Calu3 (cell line): ENCODE results near the gene TEPSIN. TPM values are rescaled to one million over a fixed set of nuclear protein-coding genes. Genes with fewer than 3 reads are reported as not detected.

Experiments
- BruUV-seq: library from RNA; stranded (reverse); fragments of 400-500 nt; replicated peaks from 2 replicates; lab custom pipeline; 2021; lab: Mats Ljungman, UMichigan
- CTCF ChIA-PET: fragments of 300-600 bp; sonication (Branson Sonifier 250); formaldehyde crosslinking; loops from one replicate; lab custom pipeline; 2022; ENCODE audit warnings: antibody characterized with exemption; lab: Charles Lee
- DNase-seq: peaks from one replicate; pipeline ENCODE4 v3.0.0; 2022
- H3K27ac Mint-ChIP-seq: one replicate; pipeline ENCODE4 v1.8.0; 2022; ENCODE audit warnings: mixed read lengths; ENCODE audit not compliant: unreplicated experiment
- H3K27me3 Mint-ChIP-seq: one replicate; pipeline ENCODE4 v1.8.0; 2022; ENCODE audit warnings: mixed read lengths; ENCODE audit not compliant: unreplicated experiment
- H3K36me3 Mint-ChIP-seq: one replicate; pipeline ENCODE4 v1.8.0; 2022; ENCODE audit warnings: mild to moderate bottlenecking, moderate library complexity, mixed read lengths; ENCODE audit not compliant: insufficient read depth, unreplicated experiment
- H3K4me1 Mint-ChIP-seq: one replicate; pipeline ENCODE4 v1.8.0; 2022; ENCODE audit warnings: mild to moderate bottlenecking, low read depth, mixed read lengths; ENCODE audit not compliant: unreplicated experiment
- H3K4me3 Mint-ChIP-seq: one replicate; pipeline ENCODE4 v1.8.0; 2022; ENCODE audit warnings: mild to moderate bottlenecking, low read depth, moderate library complexity, mixed read lengths; ENCODE audit not compliant: unreplicated experiment
- H3K9me3 Mint-ChIP-seq: one replicate; pipeline ENCODE4 v1.8.0; 2022; ENCODE audit warnings: low read depth, mixed read lengths; ENCODE audit not compliant: unreplicated experiment
- CTCF ChIP-seq: fragments of 200-600 bp; IDR thresholded peaks from one replicate; pipeline ENCODE4 v1.8.0; 2022; ENCODE audit warnings: antibody characterized with exemption; ENCODE audit not compliant: unreplicated experiment
- intact Hi-C: fragments of 100-400 bp; cut with micrococcal nuclease; formaldehyde crosslinking; loops from one replicate; pipeline ENCODE4 v1.10.0; 2022; ENCODE audit not compliant: unreplicated experiment
- total RNA-seq: library from RNA; stranded (reverse); gene quantifications from 2 replicates; pipeline ENCODE4 v1.2.3, GENCODE V29; 2022

Gene TEPSIN
- total RNA-seq, 1 experiment from 2014 or later, result 37.0 TPM

- H3K27ac Mint-ChIP-seq, result no peak overlapping the region
- no peaks in the 10 kb centered on the region for H3K9me3 Mint-ChIP-seq
- no peak overlapping the region for H3K4me3 Mint-ChIP-seq
- DNase-seq, result no peak
- H3K4me1 Mint-ChIP-seq, result no peaks in the 10 kb centered on the region
- TF ChIP-seq CTCF, result no peak
- peaks cover 7% of the 10 kb centered on the region for H3K36me3 Mint-ChIP-seq
- intact Hi-C loops, result no loop called here
- BruUV-seq, result no TSS peak
- H3K27me3 Mint-ChIP-seq, result no peaks in the 10 kb centered on the region
- CTCF ChIA-PET, result no interaction called here
Measured at GRCh38 chr17:81199482-81199830, 39.4 kb downstream of the TEPSIN start.

GRCh38 chr17:81198826-81199481 is 39.9 kb downstream of the TEPSIN start:
- intact Hi-C loops, result no loop called here
- no TSS peak for BruUV-seq
- TF ChIP-seq CTCF, result no peak
- no peaks in the 10 kb centered on the region for H3K27me3 Mint-ChIP-seq
- peaks cover 7% of the 10 kb centered on the region for H3K36me3 Mint-ChIP-seq
- CTCF ChIA-PET, result interaction anchor here (0.6 kb wide), 1 partner anchor 305 kb away, joined by 6 read pairs; no protein-coding TSS in a partner anchor
- H3K9me3 Mint-ChIP-seq, result no peaks in the 10 kb centered on the region
- DNase-seq, result no peak
- no peaks in the 10 kb centered on the region for H3K4me1 Mint-ChIP-seq
- H3K4me3 Mint-ChIP-seq, result no peak overlapping the region
- H3K27ac Mint-ChIP-seq, result no peak overlapping the region

GRCh38 chr17:81197831-81198490 is 40.9 kb downstream of the TEPSIN start:
- DNase-seq, result no peak
- H3K9me3 Mint-ChIP-seq, result no peaks in the 10 kb centered on the region
- CTCF ChIA-PET, result no interaction called here
- intact Hi-C loops, result no loop called here
- H3K4me3 Mint-ChIP-seq, result no peak overlapping the region
- H3K27me3 Mint-ChIP-seq, result no peaks in the 10 kb centered on the region
- peaks cover 3% of the 10 kb centered on the region for H3K36me3 Mint-ChIP-seq
- no TSS peak for BruUV-seq
- H3K27ac Mint-ChIP-seq, result no peak overlapping the region
- no peak for TF ChIP-seq CTCF
- no peaks in the 10 kb centered on the region for H3K4me1 Mint-ChIP-seq

- H3K4me1 Mint-ChIP-seq, result no peaks in the 10 kb centered on the region
- intact Hi-C loops, result no loop called here
- no peaks in the 10 kb centered on the region for H3K9me3 Mint-ChIP-seq
- H3K27me3 Mint-ChIP-seq, result no peaks in the 10 kb centered on the region
- no peak for DNase-seq
- no peak overlapping the region for H3K4me3 Mint-ChIP-seq
- H3K27ac Mint-ChIP-seq, result no peak overlapping the region
- no peaks in the 10 kb centered on the region for H3K36me3 Mint-ChIP-seq
- BruUV-seq, result no TSS peak
- no peak for TF ChIP-seq CTCF
- CTCF ChIA-PET, result no interaction called here
Measured at GRCh38 chr17:81197409-81197795, 41.5 kb downstream of the TEPSIN start.
